ENCODE data around the gene TSSK6. TPM values are rescaled to one million over a fixed set of nuclear protein-coding genes. Genes with fewer than 3 reads are reported as not detected.

The TSSK6 gene
- total and polyA plus RNA-seq, 2 experiments from 2014 or later, result 0.87 to 1.3 TPM

DNA sequence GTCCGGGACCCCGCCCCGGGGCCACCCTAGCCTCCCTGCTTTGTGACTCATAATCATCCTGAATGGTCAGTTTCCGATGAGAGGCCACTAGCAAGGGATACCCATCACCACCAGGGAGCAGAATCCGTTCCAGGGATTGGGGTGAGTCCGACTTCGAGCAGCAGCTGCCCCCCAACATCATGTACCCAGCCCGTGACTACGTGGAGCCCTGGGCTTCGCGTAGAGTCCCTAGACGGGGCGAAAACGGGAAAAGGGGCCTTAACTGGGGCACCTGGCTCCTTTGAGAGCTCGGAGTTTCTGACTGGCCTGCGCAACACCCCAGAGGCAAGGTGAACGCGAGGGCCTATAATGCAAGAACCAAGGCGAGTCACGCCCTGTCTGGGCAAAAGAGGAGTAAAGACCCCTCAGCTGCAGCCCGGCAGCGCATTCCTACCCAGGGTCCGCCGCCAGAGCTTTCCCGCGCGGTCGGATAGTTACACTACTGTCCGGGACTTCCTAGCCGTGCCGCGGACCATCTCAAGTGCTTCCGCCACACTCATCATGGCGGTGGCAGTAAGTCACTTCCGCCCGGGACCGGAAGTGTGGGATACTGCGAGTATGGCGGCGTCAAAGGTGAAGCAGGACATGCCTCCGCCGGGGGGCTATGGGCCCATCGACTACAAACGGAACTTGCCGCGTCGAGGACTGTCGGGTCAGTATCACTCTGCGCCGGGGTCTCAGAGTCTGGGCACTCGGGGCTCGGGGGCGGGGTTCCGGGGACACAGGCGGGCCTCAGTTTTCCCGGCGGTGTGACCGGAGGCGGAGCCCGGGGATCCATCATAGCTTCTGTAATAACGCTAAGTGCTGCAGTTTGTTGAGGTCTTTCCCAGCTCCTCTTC, 533 bp upstream of the TSSK6 start, which contains the start of gene NDUFA13:
NDUFA13 (plus strand) TSS at position 584 of the 878 bp plus-strand sequence; CDS start at position 598, 14 bp downstream.
- Histone ChIP-seq H3K79me2 (peaks cover 48% of the 10 kb centered on the region), H3K27me3 (no peaks in the 10 kb centered on the region), H3K4me2 (peak within 1 kb of the TSS; percentile 93), H3K4me3 (peak within 1 kb of the TSS; percentile 88), H3K9me3 (ENCODE audit: low read depth) (no peaks in the 10 kb centered on the region), H3K9me2 (replicated peaks; ENCODE audit: insufficient read depth) (no peaks in the 10 kb centered on the region), H4K20me1 (ENCODE audit: insufficient read depth, poor library complexity, severe bottlenecking) (no peaks in the 10 kb centered on the region), H3K4me1 (ENCODE audit: insufficient read depth) (peaks cover 15% of the 10 kb centered on the region), H2AFZ (peak within 1 kb of the TSS; percentile 93), H3K27ac (peak within 1 kb of the TSS; percentile 93), H3K36me3 (replicated peaks; ENCODE audit: insufficient read depth, low read depth) (no peaks in the 10 kb centered on the region)
- WGBS (ENCODE audit: low lambda C conversion rate, missing lambda C conversion rate), result 11% methylated on average over 49 of the region's 61 CpGs
- TF ChIP-seq EZH2phosphoT487 (IDR thresholded peaks at IDR 0.05; ENCODE audit: low read depth, severe bottlenecking, unreplicated experiment) (no peak), EZH2 (IDR thresholded peaks at IDR 0.05; ENCODE audit: borderline replicate concordance) (no peak)
- TF ChIP-seq, protein P1, sequence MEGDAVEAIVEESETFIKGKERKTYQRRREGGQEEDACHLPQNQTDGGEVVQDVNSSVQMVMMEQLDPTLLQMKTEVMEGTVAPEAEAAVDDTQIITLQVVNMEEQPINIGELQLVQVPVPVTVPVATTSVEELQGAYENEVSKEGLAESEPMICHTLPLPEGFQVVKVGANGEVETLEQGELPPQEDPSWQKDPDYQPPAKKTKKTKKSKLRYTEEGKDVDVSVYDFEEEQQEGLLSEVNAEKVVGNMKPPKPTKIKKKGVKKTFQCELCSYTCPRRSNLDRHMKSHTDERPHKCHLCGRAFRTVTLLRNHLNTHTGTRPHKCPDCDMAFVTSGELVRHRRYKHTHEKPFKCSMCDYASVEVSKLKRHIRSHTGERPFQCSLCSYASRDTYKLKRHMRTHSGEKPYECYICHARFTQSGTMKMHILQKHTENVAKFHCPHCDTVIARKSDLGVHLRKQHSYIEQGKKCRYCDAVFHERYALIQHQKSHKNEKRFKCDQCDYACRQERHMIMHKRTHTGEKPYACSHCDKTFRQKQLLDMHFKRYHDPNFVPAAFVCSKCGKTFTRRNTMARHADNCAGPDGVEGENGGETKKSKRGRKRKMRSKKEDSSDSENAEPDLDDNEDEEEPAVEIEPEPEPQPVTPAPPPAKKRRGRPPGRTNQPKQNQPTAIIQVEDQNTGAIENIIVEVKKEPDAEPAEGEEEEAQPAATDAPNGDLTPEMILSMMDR (IDR thresholded peaks at IDR 0.05; ENCODE audit: poor library complexity), result no peak
- peak; percentile 93 for DNase-seq (ENCODE audit: low spot score)

DNA sequence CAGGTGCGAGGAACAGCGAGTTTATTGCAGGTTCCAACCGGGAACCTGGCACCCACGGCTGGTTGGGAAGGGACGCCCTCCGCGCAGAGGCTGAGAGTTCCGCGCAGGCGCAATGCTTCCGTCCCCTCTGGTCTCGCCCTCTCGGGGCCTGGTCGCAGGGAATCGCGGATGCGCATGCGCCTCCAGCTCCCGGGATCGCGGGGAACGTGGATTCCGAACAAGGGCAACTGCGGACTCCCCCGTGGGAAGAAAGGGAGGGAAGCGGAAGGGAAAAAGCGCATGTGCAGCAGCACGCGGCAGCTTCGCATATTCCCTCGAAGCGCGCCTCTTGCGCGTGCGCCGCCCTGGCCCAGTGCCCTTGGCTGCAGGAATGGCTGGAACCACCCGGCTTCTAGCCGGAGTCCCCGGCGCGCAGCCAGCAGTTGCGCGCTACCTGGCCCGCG, 1.1 kb downstream of the TSSK6 start:
- no peak overlapping the region for H3K27ac ChIP-seq
- TF ChIP-seq EZH2 (IDR thresholded peaks at IDR 0.05; ENCODE audit: borderline replicate concordance) (no peak), EZH2phosphoT487 (IDR thresholded peaks at IDR 0.05; ENCODE audit: low read depth, severe bottlenecking, unreplicated experiment) (no peak)
- TF ChIP-seq, protein P1 (IDR thresholded peaks at IDR 0.05; ENCODE audit: poor library complexity), result no peak
- no peak overlapping the region for H2AFZ ChIP-seq
- H3K4me2 ChIP-seq, result no peak overlapping the region
- H3K36me3 ChIP-seq (replicated peaks; ENCODE audit: insufficient read depth, low read depth), result no peaks in the 10 kb centered on the region
- DNase-seq (ENCODE audit: low spot score), result no peak
- H3K4me1 ChIP-seq (ENCODE audit: insufficient read depth), result peaks cover 15% of the 10 kb centered on the region
- H3K9me3 ChIP-seq (ENCODE audit: low read depth), result no peaks in the 10 kb centered on the region
- H4K20me1 ChIP-seq (ENCODE audit: insufficient read depth, poor library complexity, severe bottlenecking), result no peaks in the 10 kb centered on the region
- WGBS (ENCODE audit: low lambda C conversion rate, missing lambda C conversion rate), result 98% methylated on average over 44 of the region's 46 CpGs
- no peaks in the 10 kb centered on the region for H3K27me3 ChIP-seq
- H3K79me2 ChIP-seq, result peaks cover 31% of the 10 kb centered on the region
- no peaks in the 10 kb centered on the region for H3K9me2 ChIP-seq (replicated peaks; ENCODE audit: insufficient read depth)
- no peak overlapping the region for H3K4me3 ChIP-seq

DNA sequence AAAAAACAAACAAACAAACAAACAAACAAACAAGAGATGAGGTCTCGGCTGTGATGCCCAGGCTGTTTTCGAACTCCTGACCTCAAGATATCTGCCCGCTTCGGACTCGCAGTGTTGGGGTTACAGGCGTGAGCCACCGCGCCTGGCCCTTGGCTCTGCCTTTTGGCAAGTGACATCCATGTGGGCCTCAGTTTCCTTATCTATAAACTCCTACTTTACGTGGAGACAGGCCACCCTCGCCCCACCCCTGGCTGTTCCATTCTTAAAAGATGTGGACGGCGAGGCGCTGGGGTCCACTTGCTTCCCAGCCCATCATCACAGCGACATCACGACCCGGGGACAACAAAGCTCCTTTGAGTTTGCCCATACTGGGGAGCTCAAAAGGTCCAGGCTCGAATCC, 1.7 kb downstream of the TSSK6 start:
- Histone ChIP-seq H2AFZ (no peak overlapping the region), H4K20me1 (ENCODE audit: insufficient read depth, poor library complexity, severe bottlenecking) (no peaks in the 10 kb centered on the region), H3K4me2 (no peak overlapping the region), H3K4me1 (ENCODE audit: insufficient read depth) (peaks cover 15% of the 10 kb centered on the region), H3K9me3 (ENCODE audit: low read depth) (no peaks in the 10 kb centered on the region), H3K4me3 (no peak overlapping the region), H3K36me3 (replicated peaks; ENCODE audit: insufficient read depth, low read depth) (no peaks in the 10 kb centered on the region), H3K79me2 (peaks cover 26% of the 10 kb centered on the region), H3K27ac (no peak overlapping the region), H3K9me2 (replicated peaks; ENCODE audit: insufficient read depth) (no peaks in the 10 kb centered on the region), H3K27me3 (no peaks in the 10 kb centered on the region)
- no peak for DNase-seq (ENCODE audit: low spot score)
- WGBS (ENCODE audit: low lambda C conversion rate, missing lambda C conversion rate), result 98% methylated on average over 17 of the region's 17 CpGs
- no peak for TF ChIP-seq EZH2 (IDR thresholded peaks at IDR 0.05; ENCODE audit: borderline replicate concordance)
- no peak for TF ChIP-seq EZH2phosphoT487 (IDR thresholded peaks at IDR 0.05; ENCODE audit: low read depth, severe bottlenecking, unreplicated experiment)

DNA sequence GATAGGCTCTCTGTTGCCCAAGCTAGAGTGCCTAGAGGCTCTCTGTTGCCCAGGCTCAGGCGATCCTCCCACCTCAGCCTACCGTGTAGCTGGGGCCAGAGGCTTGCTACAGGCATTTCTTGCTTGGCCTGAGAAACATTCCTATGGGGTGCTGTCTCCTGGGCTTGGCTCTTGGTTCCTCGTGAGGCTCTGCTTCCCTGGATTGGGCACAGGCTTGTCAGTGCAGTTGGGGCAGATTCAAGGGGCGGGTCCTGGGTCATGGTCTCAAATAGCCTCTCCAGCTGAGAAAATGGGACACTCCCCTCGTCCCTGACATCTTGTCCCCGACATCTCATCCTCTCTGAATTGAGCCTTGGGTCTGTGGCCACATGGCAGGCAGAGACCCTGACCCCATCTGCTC, 4.9 kb downstream of the TSSK6 start:
- WGBS (ENCODE audit: low lambda C conversion rate, missing lambda C conversion rate), result 54% methylated on average over 6 of the region's 6 CpGs
- DNase-seq (ENCODE audit: low spot score), result no peak
- H3K9me2 ChIP-seq (replicated peaks; ENCODE audit: insufficient read depth), result no peaks in the 10 kb centered on the region
- no peaks in the 10 kb centered on the region for H4K20me1 ChIP-seq (ENCODE audit: insufficient read depth, poor library complexity, severe bottlenecking)
- no peak overlapping the region for H3K27ac ChIP-seq
- no peaks in the 10 kb centered on the region for H3K27me3 ChIP-seq
- H3K4me1 ChIP-seq (ENCODE audit: insufficient read depth), result peaks cover 3% of the 10 kb centered on the region
- H3K4me2 ChIP-seq, result no peak overlapping the region
- H3K4me3 ChIP-seq, result no peak overlapping the region
- no peaks in the 10 kb centered on the region for H3K79me2 ChIP-seq
- H2AFZ ChIP-seq, result no peak overlapping the region
- TF ChIP-seq EZH2 (IDR thresholded peaks at IDR 0.05; ENCODE audit: borderline replicate concordance), result no peak
- TF ChIP-seq EZH2phosphoT487 (IDR thresholded peaks at IDR 0.05; ENCODE audit: low read depth, severe bottlenecking, unreplicated experiment), result no peak
- TF ChIP-seq, protein P1 (IDR thresholded peaks at IDR 0.05; ENCODE audit: poor library complexity), result no peak
- H3K36me3 ChIP-seq (replicated peaks; ENCODE audit: insufficient read depth, low read depth), result no peaks in the 10 kb centered on the region
- no peaks in the 10 kb centered on the region for H3K9me3 ChIP-seq (ENCODE audit: low read depth)

Data from hepatocyte (in vitro differentiated cells).